Epithelial cell of esophagus (primary cell): Measurements from ENCODE around the gene TFB1M.
"Not testable (repeated sequence)": the region's sequence is repeated elsewhere in the genome, so short reads cannot be mapped to it uniquely, and the experiment has no call there.

Source experiments
- DNase-seq: peaks from one replicate; pipeline ENCODE4 v3.0.0; 2010; ENCODE audit warnings: low read depth
- H3K4me3 ChIP-seq: 2 replicates; pipeline ENCODE4 v1.5.1; 2011; ENCODE audit warnings: mild to moderate bottlenecking, low read length, control low read depth
- TF ChIP-seq, protein P1 (sequence below): IDR thresholded peaks from 2 replicates; pipeline ENCODE4 v1.5.1; 2011; ENCODE audit warnings: low read depth, mild to moderate bottlenecking, low read length, control low read depth, inconsistent platforms; ENCODE audit not compliant: insufficient read depth; ENCODE audit errors: missing control alignments

The TFB1M gene

DNA sequence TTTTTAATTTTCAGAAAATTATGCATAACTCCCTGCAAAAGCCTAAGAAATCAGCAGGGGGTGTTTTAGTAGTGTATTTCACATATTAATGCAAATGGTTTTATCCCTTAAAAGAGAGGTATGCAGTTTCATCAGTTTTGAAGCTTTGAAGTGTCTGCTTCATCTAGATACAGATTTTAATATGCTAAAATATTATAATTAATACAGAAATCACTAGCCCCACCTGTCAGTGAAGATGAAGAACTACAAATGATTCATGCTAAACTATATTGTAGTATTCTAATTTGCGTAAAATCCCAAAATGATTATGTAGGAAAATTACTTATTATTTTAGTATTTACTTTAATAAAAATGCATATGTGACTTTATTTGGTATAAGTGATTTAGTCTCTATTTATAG, 2.9 kb upstream of the TFB1M start:
- no peak overlapping the region for H3K4me3 ChIP-seq
- DNase-seq: no peak
- TF ChIP-seq, protein P1, sequence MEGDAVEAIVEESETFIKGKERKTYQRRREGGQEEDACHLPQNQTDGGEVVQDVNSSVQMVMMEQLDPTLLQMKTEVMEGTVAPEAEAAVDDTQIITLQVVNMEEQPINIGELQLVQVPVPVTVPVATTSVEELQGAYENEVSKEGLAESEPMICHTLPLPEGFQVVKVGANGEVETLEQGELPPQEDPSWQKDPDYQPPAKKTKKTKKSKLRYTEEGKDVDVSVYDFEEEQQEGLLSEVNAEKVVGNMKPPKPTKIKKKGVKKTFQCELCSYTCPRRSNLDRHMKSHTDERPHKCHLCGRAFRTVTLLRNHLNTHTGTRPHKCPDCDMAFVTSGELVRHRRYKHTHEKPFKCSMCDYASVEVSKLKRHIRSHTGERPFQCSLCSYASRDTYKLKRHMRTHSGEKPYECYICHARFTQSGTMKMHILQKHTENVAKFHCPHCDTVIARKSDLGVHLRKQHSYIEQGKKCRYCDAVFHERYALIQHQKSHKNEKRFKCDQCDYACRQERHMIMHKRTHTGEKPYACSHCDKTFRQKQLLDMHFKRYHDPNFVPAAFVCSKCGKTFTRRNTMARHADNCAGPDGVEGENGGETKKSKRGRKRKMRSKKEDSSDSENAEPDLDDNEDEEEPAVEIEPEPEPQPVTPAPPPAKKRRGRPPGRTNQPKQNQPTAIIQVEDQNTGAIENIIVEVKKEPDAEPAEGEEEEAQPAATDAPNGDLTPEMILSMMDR: no peak

DNA sequence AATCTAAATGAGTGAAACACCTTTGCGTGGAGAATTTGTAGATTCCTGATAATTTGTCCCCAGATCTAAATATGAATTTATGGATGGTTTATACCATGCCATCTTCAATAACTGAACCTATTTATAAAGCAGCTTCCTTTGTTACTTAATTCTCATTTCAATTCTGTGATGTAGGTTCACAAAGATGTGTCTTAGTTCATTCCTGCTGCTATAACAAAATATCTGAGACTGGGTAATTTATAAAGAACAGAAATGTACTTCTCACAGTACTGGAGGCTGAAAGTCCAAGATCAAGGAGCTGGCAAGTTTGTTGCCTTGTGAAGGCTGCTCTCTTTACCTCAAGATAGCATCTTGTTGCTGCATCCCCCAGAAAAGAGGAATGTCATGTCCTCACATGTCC, 2.1 kb upstream of the TFB1M start:
- TF ChIP-seq, protein P1: no peak
- no peak overlapping the region for H3K4me3 ChIP-seq
- no peak for DNase-seq

DNA sequence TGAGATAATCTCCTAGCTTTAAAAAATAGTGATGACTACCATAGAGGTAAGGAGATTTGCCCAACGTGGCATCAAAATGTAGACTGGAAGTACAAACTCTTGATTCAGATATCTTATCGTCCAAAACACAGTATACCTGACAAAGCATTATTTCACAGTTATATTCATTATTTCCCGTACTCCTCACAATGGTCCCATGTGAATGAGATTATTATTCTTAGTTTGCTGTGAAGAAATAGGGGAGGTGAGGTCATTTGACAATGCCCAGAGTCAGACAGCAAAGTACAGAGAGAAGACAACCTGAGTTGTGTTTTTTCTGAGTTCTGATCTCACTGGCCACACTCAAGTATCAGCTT, 1.2 kb upstream of the TFB1M start:
- peak; percentile 26 for DNase-seq
- TF ChIP-seq, protein P1: no peak
- H3K4me3 ChIP-seq: peak overlapping the region; percentile 98

DNA sequence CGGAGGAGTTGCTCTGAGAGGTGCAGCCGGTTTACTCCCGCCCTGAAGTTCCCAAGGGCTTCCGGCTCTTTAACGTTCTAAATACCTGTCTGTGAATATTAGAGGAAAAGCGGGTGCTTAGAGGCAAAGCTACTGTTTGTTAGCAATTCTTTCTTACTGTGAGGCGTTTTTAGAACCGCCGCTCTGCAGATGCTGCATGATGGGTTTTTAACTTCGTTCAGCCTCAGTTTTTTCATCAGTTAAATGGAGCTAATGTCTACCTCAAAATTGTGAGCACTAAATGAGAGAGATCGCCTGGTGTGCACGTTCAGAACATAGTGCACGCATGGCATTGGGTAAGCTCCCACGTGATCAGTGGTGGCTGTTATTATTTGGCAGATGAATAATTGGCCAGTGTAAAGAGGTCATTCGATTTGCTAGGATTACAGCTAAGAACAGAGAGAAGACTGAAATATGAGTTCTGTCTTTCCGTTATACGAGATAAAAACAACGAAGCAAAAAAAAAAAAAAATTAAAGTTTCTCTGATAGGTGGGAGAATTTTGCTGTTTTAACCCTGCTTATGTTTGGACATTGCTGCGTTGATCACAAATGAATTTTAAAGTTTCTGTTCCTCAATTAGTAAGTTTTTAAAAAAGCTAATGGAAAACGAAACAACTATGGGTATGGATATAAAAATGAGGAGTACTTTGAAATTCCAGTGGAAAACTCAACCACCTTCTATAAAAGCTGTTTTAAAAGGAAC, 660 bp upstream of the TFB1M start:
- DNase-seq: peak; percentile 81
- TF ChIP-seq, protein P1: no peak
- peak overlapping the region; percentile 98 for H3K4me3 ChIP-seq

DNA sequence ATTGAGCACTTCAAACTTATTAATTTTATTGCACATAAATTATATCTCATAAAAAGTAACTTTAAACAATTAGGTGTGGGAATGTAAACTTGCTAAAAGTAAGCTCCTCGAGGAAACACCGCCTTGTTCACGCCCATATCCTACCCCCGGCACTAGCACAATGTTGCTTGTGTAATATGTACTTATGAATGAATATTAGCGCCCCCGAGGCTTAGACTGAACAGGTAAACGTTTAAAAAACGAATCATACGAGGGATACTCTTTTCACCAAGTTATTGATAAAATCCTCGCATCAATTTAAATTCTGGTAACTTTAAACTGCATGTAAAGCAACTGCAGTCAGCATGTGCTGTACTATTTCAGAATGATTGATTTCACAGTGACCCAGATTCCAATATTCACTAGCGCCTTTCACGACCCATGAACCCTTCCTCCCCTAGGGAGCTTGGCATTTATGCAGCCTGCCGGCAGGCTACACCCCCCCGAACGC, 637 bp downstream of the TFB1M start:
- peak overlapping the region; percentile 98 for H3K4me3 ChIP-seq
- DNase-seq: peak; percentile 62
- TF ChIP-seq, protein P1: no peak

DNA sequence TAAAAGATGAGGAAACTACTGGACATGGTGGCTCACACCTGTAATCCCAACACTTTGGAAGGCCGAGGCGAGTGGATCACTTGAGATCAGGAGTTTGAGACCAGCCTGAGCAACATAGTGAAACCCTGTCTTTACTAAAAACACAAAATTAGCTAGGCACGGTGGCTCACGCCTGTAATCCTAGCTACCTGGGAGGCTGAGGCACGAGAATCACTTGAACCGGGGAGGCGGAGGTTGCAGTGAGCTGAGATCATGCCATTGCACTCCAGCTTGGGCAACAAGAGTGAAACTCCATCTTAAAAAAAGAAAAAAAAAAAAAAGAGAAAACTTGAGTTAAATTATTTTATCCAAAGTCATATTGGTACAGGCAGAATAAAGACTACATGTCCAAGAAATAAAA, 1.3 kb downstream of the TFB1M start:
- H3K4me3 ChIP-seq, DNase-seq: not testable (repeated sequence)

DNA sequence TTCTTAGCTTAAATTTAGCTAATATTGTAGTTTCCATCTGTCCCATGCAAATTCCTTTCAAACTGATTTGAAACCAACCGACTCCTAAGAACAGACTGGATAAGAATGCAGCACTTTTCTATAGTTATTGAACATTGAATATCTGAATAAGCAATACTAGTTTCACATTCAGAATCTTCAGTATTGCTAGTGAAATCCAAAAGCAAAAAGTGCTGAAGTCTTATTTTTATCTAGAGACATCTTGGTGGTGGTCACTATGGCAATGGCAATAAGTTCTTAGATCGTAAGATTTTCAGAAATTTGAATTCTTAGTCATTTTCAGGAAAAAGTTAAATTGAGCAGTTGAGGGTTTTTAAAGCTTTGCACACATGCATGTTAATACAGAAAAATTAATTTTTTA, 2.7 kb downstream of the TFB1M start:
- TF ChIP-seq, protein P1: no peak
- no peak for DNase-seq
- no peak overlapping the region for H3K4me3 ChIP-seq
